ENCODE results near the gene ATP10A.
"Not testable (repeated sequence)": the region's sequence is repeated elsewhere in the genome, so short reads cannot be mapped to it uniquely, and the experiment has no call there.

The ATP10A gene

DNA sequence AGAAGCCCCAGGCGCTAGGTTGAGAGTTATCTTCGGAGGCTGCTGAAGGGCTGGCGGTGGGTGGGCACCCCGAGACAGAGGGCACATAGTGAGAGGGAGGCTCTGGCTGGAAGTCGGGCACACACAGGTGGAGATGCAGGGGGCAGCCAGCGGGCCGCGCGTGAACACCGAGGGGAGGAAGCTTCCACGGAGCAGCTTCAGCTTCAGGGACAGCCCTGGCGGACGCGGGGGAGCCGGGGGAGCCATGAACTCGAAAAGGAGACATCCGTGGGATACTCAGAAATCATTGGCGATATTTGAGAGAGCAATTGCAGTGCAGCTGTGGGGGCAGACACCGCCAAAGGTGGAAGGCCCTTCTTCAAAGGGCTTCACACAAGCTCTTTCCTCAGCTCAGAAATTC, 204.6 kb downstream of the ATP10A start:
- no peak for DNase-seq (ENCODE audit: low read depth, low spot score)

DNA sequence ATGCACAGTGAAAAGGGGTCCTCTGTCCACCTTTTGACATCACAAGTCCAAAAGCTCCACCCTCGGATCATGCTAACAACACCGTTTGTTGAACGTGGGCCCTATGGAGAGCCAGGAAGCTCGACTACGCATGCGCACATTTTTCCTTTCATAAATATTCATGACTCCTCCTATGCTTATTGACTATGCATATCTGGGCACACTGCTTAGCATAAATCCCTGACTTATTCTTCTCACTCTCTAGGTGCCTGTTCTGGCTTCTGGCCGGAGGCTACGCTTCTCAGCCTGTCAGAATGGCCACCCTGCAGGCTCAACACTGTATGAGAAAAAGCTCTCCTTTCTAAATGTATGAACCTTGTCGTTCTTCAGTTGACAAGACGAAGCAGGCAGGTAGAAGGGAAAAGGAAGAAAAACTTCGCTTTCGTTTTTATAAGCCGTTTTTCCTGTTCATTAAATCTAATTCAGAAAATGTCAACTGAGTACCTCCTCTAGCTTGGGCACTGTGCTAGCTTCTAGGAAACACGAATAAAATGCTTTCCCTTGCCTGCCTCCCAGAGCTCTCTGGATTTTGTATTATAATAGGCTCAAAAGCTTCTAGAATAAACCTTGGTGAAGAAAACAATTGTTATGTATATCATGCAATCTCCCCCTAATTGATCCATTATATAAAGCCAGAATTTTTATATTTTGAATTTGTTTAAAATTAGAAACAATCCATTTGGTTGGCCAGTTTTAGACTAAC, 207.7 kb downstream of the ATP10A start:
- no peak for DNase-seq (ENCODE audit: low read depth, low spot score)

DNA sequence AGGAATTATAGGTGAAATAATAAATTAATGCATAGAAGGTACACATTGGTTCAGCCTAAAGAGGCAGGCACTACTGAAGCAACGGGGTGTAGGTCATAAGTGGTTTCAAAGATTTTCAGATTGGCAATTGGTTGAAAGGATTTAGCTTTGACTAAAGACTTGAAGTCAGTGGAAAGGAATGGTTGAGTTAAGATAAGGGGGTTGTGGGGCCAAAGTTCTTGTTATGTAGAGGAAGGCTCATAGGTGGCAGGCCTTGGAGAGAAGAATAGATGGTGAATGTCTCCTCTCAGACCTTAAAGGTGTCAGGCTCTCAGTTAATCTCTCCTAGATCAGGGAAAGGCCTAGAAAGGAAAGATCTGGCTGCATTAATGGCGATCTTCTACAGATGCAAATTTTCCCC, 209.8 kb downstream of the ATP10A start:
- DNase-seq (ENCODE audit: low read depth, low spot score): no peak

DNA sequence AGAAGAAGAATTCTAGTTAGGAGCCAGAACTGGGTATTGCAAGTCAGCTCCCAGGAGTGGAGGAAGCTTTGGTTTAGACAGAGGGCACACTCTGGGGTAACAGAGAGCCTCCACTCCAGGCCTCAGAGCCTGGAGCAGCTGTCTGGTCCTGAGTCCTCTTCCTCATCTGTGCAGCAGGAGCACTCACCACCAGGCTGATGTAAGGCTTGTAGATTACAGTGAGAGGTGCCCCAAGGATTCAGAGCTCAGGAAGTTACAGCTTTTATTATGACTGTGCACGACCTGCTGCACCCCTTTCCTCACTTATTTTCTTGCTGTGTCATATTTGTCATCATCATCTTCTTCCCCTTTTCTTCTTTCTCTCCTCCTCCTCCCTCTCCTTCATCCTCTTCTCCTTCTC, 210.4 kb downstream of the ATP10A start:
- no peak for DNase-seq (ENCODE audit: low read depth, low spot score)

DNA sequence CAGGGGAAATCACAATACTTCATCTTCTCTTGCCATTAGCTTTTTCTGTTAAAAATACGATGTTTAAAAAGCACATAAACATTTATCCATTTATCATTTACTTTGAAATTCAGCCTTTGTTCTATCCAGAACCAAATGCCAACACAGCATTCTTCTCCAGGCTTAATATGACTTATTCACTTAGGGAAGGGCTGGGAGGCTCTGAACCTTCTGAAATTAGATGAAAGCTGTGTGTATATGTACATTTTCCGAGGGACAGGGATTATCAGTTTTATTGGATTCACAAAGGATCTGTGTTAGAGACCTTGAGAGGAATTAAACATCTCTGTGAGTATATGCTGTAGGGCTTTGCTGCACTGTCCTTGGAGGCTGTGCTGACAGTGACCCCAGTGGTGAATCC, 213.7 kb downstream of the ATP10A start:
- no peak for DNase-seq (ENCODE audit: low read depth, low spot score)

DNA sequence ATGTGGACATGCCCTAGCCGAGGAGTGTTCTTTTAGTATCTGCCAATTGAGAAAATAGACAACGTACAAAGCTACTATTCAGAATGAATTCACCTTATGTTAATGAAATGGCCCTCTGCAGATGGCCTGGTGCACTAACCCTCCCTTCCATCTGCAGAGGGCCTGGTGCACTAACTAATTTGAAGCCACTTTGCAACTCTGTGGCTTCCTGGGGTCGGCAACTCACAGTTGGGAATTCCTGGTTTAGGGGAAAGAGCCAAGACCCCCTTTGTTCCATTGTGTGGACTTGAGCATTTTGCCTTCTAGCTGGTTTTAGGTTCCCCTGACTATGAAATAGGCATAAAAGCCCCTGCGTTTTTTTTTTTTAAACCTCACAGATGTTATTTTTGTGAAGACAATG, 220.0 kb downstream of the ATP10A start:
- no peak for DNase-seq (ENCODE audit: low read depth, low spot score)

DNA sequence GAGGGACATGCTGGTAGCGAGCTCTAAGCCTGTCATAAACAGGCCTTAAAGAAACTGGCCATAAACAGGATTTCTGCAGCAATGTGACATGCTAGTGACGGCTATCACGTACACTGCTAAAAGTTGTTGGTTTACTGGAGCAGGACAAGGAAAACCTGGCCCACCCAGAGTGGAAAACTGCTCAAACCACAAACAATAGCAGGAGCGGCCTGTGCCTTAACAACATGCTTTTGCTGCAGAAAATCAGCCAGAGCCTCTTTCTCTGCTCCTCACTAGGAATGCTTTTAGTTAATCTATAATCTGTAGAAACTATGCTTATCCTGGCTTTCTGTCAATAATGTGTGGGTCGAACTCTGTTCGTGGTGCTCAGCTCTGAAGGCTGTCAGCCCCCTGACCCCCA, 221.4 kb downstream of the ATP10A start:
- no peak for DNase-seq (ENCODE audit: low read depth, low spot score)

DNA sequence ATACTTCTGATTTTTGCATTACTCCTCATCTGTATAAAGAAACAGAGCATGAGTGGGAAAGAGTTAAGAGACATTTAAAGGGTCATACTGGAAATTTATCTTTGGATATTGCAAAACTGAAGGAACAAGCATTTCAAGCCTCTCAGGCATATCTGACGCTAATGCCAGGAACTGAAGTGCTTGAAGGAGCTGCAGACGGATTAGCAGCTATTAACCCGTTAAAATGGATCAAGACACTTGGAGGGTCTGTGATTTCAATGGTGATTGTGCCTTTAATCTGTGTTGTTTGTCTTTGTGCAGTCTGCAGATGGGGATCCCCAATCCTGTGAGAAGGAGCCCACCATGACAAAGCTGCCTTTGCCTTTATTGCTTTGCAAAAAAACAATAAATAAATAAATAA, 221.8 kb downstream of the ATP10A start:
- no peak for DNase-seq (ENCODE audit: low read depth, low spot score)

DNA sequence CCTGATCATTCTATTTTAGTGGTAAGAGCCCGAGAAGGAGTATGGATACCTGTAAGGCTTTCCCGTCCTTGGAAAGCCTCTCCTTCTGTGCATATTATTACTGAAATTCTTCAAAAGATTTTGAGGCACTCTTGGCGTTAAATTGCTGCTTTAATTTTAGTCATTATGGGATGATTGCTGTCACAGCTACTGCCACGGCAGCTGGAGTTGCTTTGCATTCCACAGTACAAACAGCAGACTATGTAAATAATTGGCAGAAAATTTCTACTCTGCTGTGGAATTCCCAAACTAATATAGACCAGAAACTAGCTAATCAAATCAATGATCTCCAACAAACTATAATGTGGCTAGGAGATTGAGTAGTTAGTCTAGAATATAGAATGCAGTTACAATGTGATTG, 222.2 kb downstream of the ATP10A start:
- DNase-seq (ENCODE audit: low read depth, low spot score): not testable (repeated sequence)

DNA sequence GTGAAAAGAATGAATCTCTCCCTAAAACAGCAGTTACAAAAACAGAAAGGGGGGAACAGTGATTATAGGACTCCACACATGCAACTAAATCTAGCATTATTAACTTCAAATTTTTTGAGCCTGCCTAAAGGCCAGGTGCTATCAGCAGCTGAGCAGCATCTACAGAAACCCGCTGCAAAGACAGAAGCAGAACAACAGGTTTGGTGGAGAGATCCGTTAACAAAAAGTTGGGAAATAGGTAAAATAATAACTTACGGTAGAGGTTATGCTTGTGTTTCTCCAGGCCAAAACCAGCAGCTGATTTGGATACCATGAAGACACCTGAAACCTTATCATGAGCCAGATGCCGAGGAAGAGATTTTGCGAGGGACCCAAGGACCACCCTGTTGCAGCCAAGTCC, 222.7 kb downstream of the ATP10A start:
- no peak for DNase-seq (ENCODE audit: low read depth, low spot score)

DNA sequence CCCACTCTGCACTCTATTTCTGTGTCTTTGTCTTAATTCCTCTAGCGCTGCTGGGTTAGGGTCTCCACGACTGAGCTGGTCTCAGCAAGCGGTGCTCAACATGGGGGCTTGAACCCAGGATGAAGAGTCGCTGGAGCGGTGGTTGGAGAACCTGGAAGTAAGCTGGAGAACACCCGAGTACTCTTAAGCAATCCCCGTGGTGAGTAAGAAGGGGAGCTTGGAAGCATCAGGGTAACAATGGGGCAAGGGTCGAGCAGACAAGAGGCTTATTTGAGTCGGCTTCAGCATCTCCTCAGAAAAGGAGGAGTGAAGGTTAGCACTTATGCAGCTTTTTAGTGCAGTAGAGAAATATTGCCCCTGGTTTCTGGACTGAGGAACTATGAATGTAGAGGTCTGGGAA, 226.6 kb downstream of the ATP10A start:
- not testable (repeated sequence) for DNase-seq (ENCODE audit: low read depth, low spot score)

DNA sequence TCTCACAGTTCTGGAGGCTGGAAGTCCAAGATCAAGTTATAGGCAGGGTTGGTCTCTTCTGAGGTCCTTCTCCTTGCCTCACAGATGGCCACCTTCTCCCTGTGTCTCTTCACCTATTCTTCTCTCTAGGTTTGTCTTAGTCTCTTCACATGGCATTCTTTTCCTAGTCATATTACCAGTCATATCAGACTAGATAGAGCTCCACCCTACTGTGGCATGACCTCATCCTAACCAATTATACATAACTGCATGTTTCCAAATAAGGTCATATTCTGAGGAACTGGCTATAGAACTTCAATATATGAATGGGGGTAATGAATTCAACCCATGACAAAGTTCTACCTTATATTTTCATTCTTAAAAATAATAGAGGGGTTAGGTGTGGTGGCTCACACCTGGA, 227.9 kb downstream of the ATP10A start:
- no peak for DNase-seq (ENCODE audit: low read depth, low spot score)

DNA sequence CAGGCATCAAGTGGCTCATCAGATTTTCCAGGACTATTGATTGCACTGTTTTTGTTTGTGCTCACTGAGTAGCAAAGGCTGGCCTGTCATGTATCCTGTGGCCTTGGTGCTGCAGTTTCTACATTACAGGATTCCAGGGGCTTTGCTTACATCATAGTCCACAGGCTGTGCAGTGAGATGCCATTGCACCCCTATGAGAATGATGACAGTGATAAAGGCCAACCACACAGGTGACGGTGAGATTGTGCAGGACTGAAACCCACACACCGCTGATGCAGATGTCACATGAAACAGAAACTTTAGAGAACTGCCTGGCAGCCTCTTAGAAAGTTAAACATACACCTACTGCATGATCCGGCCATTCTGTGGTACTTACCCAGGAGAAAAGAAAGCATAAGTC, 229.3 kb downstream of the ATP10A start:
- no peak for DNase-seq (ENCODE audit: low read depth, low spot score)

DNA sequence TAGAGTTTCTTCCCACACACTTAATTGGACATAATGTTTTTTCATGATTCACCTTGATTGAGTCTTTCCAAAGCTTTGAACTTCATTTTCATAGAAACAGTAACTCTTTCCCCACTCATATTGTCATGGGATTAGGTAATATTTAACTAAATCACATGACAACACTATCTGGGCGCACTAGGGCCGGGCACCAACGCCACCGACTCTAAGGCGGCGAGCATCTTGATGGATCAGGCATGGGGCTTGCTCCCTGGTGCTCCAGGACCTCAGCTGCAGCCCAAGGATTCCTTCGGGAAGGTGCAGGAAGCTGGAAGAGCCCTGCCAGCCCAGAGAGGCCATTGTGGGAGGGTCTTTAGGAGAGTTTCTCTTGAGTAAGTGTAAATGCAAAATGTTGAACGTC, 231.2 kb downstream of the ATP10A start:
- DNase-seq (ENCODE audit: low read depth, low spot score): no peak

Data from activated naive CD8-positive, alpha-beta T cell treated with anti-CD3 and anti-CD28 coated beads, Interleukin-2, amount 50 U/mL, for 16 hours (primary cell).